B cell (primary cell): ENCODE measurements around the gene PGAP3. TPM values are rescaled to one million over a fixed set of nuclear protein-coding genes. Genes with fewer than 3 reads are reported as not detected.
A peak's percentile ranks its signal among the peaks of the same experiment; 100 is the strongest.

Source experiments
- ATAC-seq: fragments of 200-7000 bp; cut with Tn5 transposase; one replicate; pipeline ENCODE4 v1.10.0; 2021; ENCODE audit warnings: low read depth, mild to moderate bottlenecking, moderate number of reproducible peaks, moderate library complexity
- CTCF ChIA-PET: fragments of 350-600 bp; sonication (Branson Sonifier 250); formaldehyde crosslinking; loops from one replicate; lab custom pipeline; 2021; ENCODE audit warnings: antibody characterized with exemption, inconsistent platforms; lab: Charles Lee
- POLR2A ChIA-PET: fragments of 350-600 bp; sonication (Branson Sonifier 250); formaldehyde crosslinking; loops from one replicate; lab custom pipeline; 2021; ENCODE audit warnings: antibody characterized with exemption; lab: Charles Lee
- DNase-seq: peaks from one replicate; pipeline ENCODE4 v3.0.0; 2013
- H2AFZ ChIP-seq: 2 replicates; pipeline ENCODE4 v1.6.1; 2012; ENCODE audit warnings: mild to moderate bottlenecking, low read depth, low read length; ENCODE audit not compliant: insufficient read depth, poor library complexity, severe bottlenecking
- H3K27ac ChIP-seq, 2 donors: 1 replicate in 1 of 2; 2 replicates in 1 of 2; pipeline ENCODE4 v1.5.1; 2012 to 2013; ENCODE audit warnings: low read length in 2 of 2, mild to moderate bottlenecking in 2 of 2, moderate library complexity in 1 of 2
- H3K27me3 ChIP-seq, 4 experiments: fragments of 200-600 bp in 1 of 4; sonication (generic) in 1 of 4; replicated peaks in 1 of 4; 1 replicate in 2 of 4; 2 replicates in 2 of 4; pipeline versions ENCODE4 v1.6.1 to v1.7.0; 2013 to 2016; ENCODE audit warnings: low read length in 3 of 4, mild to moderate bottlenecking in 2 of 4, mixed read lengths in 1 of 4, moderate library complexity in 1 of 4; ENCODE audit not compliant: insufficient read depth in 4 of 4, control insufficient read depth in 3 of 4; ENCODE audit errors: control extremely low read depth in 1 of 4
- H3K36me3 ChIP-seq, 2 experiments: replicated peaks in 1 of 2; 1 replicate in 1 of 2; 2 replicates in 1 of 2; pipeline versions ENCODE4 v1.6.1 to v1.7.1; 2013; ENCODE audit warnings: low read length in 1 of 2; ENCODE audit not compliant: insufficient read depth in 2 of 2, control insufficient read depth in 1 of 2; ENCODE audit errors: control extremely low read depth in 1 of 2, extremely low read depth in 1 of 2
- H3K4me1 ChIP-seq, 2 donors: fragments of 200-600 bp in 1 of 2; sonication (generic) in 1 of 2; 1 replicate in 1 of 2; 2 replicates in 1 of 2; pipeline versions ENCODE4 v1.5.1 to v1.6.1; 2013 to 2017; ENCODE audit warnings: low read length in 2 of 2; ENCODE audit not compliant: control insufficient read depth in 2 of 2, insufficient read depth in 2 of 2
- H3K4me2 ChIP-seq: replicated peaks from 2 replicates; pipeline ENCODE3; 2012; ENCODE audit warnings: mild to moderate bottlenecking, low read depth, low read length; ENCODE audit not compliant: poor library complexity, severe bottlenecking
- H3K4me3 ChIP-seq, 5 experiments: fragments of 200-600 bp in 1 of 5; sonication (generic) in 1 of 5; 1 replicate in 3 of 5; 2 replicates in 2 of 5; pipeline versions ENCODE4 v1.5.1 to v1.7.0; 2011 to 2016; ENCODE audit warnings: low read length in 4 of 5, mild to moderate bottlenecking in 4 of 5, low read depth in 2 of 5, control low read depth in 1 of 5, moderate library complexity in 1 of 5; ENCODE audit not compliant: insufficient read depth in 1 of 5; ENCODE audit errors: control extremely low read depth in 1 of 5, extremely low read depth in 1 of 5
- H3K79me2 ChIP-seq: fragments of 200-600 bp; sonication (generic); one replicate; pipeline ENCODE4 v1.6.0; 2016; ENCODE audit warnings: low read length; ENCODE audit not compliant: control insufficient read depth, insufficient read depth
- H3K9ac ChIP-seq: fragments of 200-600 bp; sonication (generic); 2 replicates; pipeline ENCODE4 v1.6.1; 2017; ENCODE audit warnings: mild to moderate bottlenecking, low read length, moderate library complexity
- H3K9me3 ChIP-seq, 3 donors: one replicate each; pipeline versions ENCODE4 v1.6.1 to v1.7.1; 2013; ENCODE audit warnings: low read length in 2 of 3; ENCODE audit not compliant: control insufficient read depth in 2 of 3, insufficient read depth in 1 of 3; ENCODE audit errors: control extremely low read depth in 1 of 3
- H4K20me1 ChIP-seq: 2 replicates; pipeline ENCODE4 v1.6.0; 2012; ENCODE audit warnings: mild to moderate bottlenecking, low read length; ENCODE audit not compliant: insufficient read depth, control insufficient read depth, poor library complexity, severe bottlenecking
- H3K27ac Mint-ChIP-seq: one replicate; pipeline ENCODE4 v1.8.0; 2021; ENCODE audit warnings: mixed read lengths
- H3K27me3 Mint-ChIP-seq: one replicate; pipeline ENCODE4 v1.8.0; 2021; ENCODE audit warnings: mixed read lengths
- H3K4me1 Mint-ChIP-seq: one replicate; pipeline ENCODE4 v1.8.0; 2021; ENCODE audit warnings: mixed read lengths
- H3K4me3 Mint-ChIP-seq: one replicate; pipeline ENCODE4 v1.8.0; 2021; ENCODE audit warnings: mixed read lengths
- H3K9me3 Mint-ChIP-seq: one replicate; pipeline ENCODE4 v1.8.0; 2022; ENCODE audit warnings: mixed read lengths; ENCODE audit not compliant: insufficient read depth
- CTCF ChIP-seq: fragments of 200-600 bp; IDR thresholded peaks from one replicate; pipeline ENCODE4 v1.8.0; 2022; ENCODE audit warnings: antibody characterized with exemption, mild to moderate bottlenecking
- EZH2 ChIP-seq: IDR thresholded peaks from 2 replicates; pipeline ENCODE4 v1.6.1; 2012; ENCODE audit warnings: borderline replicate concordance, low read depth, mild to moderate bottlenecking, moderate library complexity, low read length; ENCODE audit not compliant: insufficient read depth, poor library complexity, severe bottlenecking
- WGBS: methylation state at CpG from one replicate; pipeline ENCODE4 v1.1.5; 2013; ENCODE audit warnings: missing lambda C conversion rate; ENCODE audit not compliant: insufficient coverage; 5-methylcytosine and 5-hydroxymethylcytosine counted together
- intact Hi-C: fragments of 100-400 bp; cut with micrococcal nuclease; formaldehyde crosslinking; loops from one replicate; pipeline ENCODE4 v1.10.0; 2022
- polyA plus RNA-seq: library from polyadenylated mRNA; depleted of rRNA; stranded (reverse); fragments of >200 nt; gene quantifications from 2 replicates; pipeline ENCODE4 v1.2.3, GENCODE V29; 2012
- total RNA-seq, 2 donors: library from RNA; stranded (reverse); fragments of 120-200 nt in 1 of 2; gene quantifications; 1 replicate in 1 of 2; 2 replicates in 1 of 2; pipeline versions ENCODE4 v1.2.3 to v1.2.4, GENCODE V29; 2013 to 2022

The PGAP3 gene
- total and polyA plus RNA-seq, 2 donors (not counting 1 experiment from before 2014, with no cell fraction given), result 27.4 to 34.3 TPM

DNA sequence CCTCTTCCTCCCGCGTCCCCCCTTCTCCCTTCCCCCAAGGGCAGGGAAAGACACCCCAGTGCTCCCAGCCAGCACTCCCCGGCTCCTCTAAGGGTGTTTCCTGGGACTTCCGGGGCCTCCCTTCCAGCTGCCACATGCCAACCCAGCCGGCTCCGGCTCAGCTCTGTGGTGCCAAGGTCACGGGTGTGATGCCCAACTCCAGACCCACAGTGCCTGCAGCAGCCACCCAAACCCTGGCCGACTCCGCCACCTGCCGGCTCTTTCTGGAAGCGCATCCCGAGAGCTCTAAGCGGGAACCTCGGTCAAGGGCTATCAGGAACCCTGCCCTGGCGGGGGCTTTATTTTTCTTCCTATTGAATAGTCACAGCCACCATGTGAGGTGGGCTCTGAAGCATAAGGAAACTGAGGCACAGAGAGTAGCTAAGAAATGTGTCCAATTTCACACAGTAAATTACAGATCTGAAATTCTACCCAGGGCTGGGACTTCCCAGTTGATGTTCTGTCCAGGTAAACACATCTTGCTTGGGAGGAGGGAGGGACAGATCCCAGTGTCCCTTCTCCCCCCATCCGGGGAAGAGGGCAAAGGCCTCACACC is 64.4 kb downstream of the PGAP3 start:
- H3K4me1 ChIP-seq, result peaks cover 36 to 47% of the 10 kb centered on the region in 2 donors
- Mint-ChIP-seq H3K9me3 (no peaks in the 10 kb centered on the region), H3K4me3 (peak overlapping the region; percentile 66), H3K27me3 (peaks cover 13% of the 10 kb centered on the region), H3K4me1 (peaks cover 37% of the 10 kb centered on the region), H3K27ac (peak overlapping the region; percentile 56)
- H3K9ac ChIP-seq, result no peak overlapping the region
- ChIA-PET CTCF (interaction anchor here (0.6 to 13.0 kb wide), 47 partner anchors 9 to 475 kb away, joined by 3 to 262 read pairs (median 6); partner anchors contain the start of genes MIEN1, NEUROD2, PGAP3 and PNMT), POLR2A (interaction anchor here (0.7 to 1.1 kb wide), 6 partner anchors 12 to 357 kb away, joined by 3 to 7 read pairs (median 4); partner anchors contain the start of genes MIEN1 and PSMD3)
- H3K9me3 ChIP-seq, result no peaks in the 10 kb centered on the region
- H4K20me1 ChIP-seq, result no peaks in the 10 kb centered on the region
- ATAC-seq, result peak; percentile 76
- peaks cover 0 to 38% (median 17%) of the 10 kb centered on the region in 4 experiments for H3K27me3 ChIP-seq
- no peak for TF ChIP-seq EZH2
- peak; percentile 91 for TF ChIP-seq CTCF
- peaks cover 7% of the 10 kb centered on the region for H3K79me2 ChIP-seq
- no peak overlapping the region for H3K27ac ChIP-seq
- no peaks in the 10 kb centered on the region for H3K36me3 ChIP-seq
- peak; percentile 89 for DNase-seq
- 10% methylated on average over 14 of the region's 16 CpGs for WGBS
- peak overlapping the region; percentile 50 for H3K4me2 ChIP-seq
- no peak overlapping the region for H2AFZ ChIP-seq
- H3K4me3 ChIP-seq, result no peak overlapping the region
- intact Hi-C loops, result loop anchor here (1.0 to 5.0 kb wide), 7 partner anchors 14 to 417 kb away; partner anchors contain the start of genes IKZF3, LRRC3C, MIEN1 and ORMDL3
